Tibial artery (tissue), 4 donors: ENCODE measurements around the gene PSMD5.

Experiments used
- DNase-seq, 2 donors: peaks; one replicate each; pipeline ENCODE4 v3.0.0-alpha.2; 2019
- H3K27ac ChIP-seq, 2 donors: fragments of 200-600 bp; sonication (generic) in 1 of 2; 1 replicate in 1 of 2; 2 replicates in 1 of 2; pipeline ENCODE4 v1.5.1; 2018 to 2019; ENCODE audit warnings: mild to moderate bottlenecking in 1 of 2
- H3K27me3 ChIP-seq, 2 donors: fragments of 200-600 bp; sonication (generic) in 1 of 2; one replicate each; pipeline versions ENCODE4 v1.5.1 to v1.6.0; 2016 to 2019
- H3K36me3 ChIP-seq, 3 donors: fragments of 200-600 bp; sonication (generic) in 2 of 3; one replicate each; pipeline ENCODE4 v1.5.1; 2016 to 2019; ENCODE audit warnings: mild to moderate bottlenecking in 2 of 3
- H3K4me1 ChIP-seq, 4 donors: fragments of 200-600 bp; sonication (generic) in 2 of 4; 1 replicate in 3 of 4; 2 replicates in 1 of 4; pipeline ENCODE4 v1.5.1; 2016 to 2019
- H3K4me3 ChIP-seq, 2 donors: fragments of 200-600 bp; sonication (generic) in 1 of 2; 1 replicate in 1 of 2; 2 replicates in 1 of 2; pipeline ENCODE4 v1.5.1; 2018 to 2019; ENCODE audit warnings: mild to moderate bottlenecking in 2 of 2
- H3K9me3 ChIP-seq, 3 donors: fragments of 200-600 bp; sonication (generic) in 1 of 3; one replicate each; pipeline ENCODE4 v1.5.1; 2016 to 2019
- intact Hi-C: fragments of 100-400 bp; cut with DNase I; formaldehyde crosslinking; loops from one replicate; pipeline ENCODE4 v1.15.0; 2023; ENCODE audit warnings: low total_unique reads
- TF ChIP-seq, protein P1 (sequence below), 2 experiments: fragments of 200-600 bp in 1 of 2; fragments of 450-650 bp in 1 of 2; IDR thresholded peaks; one replicate each; pipeline ENCODE4 v1.5.1; 2017 to 2019; ENCODE audit warnings: antibody characterized with exemption in 2 of 2, mild to moderate bottlenecking in 1 of 2, moderate library complexity in 1 of 2

The PSMD5 gene

DNA sequence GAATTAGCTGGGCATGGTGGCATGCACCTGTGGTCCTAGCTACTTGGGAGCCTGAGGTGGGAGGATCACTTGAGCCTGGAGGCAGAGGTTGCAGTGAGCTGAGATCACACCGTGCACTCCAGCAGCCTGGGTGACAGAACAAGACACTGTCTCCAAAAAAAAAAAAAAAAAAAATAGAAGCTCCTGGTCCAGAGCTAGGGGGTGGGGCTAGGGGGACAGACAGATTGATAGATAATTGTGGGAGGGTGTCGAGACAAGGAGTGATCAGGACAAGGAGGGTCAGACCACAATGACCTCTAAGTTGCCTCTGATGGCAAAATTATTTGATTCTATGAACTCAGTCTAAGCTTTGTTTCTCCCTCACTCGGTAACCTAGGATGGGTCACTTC is 40.9 kb upstream of the PSMD5 start:
- Histone ChIP-seq H3K27ac (no peak overlapping the region), H3K9me3 (no peaks in the 10 kb centered on the region), H3K36me3 (no peaks in the 10 kb centered on the region), H3K4me3 (no peak overlapping the region), H3K4me1 (no peaks in the 10 kb centered on the region), H3K27me3 (no peaks in the 10 kb centered on the region)
- TF ChIP-seq, protein P1, sequence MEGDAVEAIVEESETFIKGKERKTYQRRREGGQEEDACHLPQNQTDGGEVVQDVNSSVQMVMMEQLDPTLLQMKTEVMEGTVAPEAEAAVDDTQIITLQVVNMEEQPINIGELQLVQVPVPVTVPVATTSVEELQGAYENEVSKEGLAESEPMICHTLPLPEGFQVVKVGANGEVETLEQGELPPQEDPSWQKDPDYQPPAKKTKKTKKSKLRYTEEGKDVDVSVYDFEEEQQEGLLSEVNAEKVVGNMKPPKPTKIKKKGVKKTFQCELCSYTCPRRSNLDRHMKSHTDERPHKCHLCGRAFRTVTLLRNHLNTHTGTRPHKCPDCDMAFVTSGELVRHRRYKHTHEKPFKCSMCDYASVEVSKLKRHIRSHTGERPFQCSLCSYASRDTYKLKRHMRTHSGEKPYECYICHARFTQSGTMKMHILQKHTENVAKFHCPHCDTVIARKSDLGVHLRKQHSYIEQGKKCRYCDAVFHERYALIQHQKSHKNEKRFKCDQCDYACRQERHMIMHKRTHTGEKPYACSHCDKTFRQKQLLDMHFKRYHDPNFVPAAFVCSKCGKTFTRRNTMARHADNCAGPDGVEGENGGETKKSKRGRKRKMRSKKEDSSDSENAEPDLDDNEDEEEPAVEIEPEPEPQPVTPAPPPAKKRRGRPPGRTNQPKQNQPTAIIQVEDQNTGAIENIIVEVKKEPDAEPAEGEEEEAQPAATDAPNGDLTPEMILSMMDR (IDR thresholded peaks at IDR 0.05), result no peak
- no peak for DNase-seq
- intact Hi-C loops, result no loop called here

DNA sequence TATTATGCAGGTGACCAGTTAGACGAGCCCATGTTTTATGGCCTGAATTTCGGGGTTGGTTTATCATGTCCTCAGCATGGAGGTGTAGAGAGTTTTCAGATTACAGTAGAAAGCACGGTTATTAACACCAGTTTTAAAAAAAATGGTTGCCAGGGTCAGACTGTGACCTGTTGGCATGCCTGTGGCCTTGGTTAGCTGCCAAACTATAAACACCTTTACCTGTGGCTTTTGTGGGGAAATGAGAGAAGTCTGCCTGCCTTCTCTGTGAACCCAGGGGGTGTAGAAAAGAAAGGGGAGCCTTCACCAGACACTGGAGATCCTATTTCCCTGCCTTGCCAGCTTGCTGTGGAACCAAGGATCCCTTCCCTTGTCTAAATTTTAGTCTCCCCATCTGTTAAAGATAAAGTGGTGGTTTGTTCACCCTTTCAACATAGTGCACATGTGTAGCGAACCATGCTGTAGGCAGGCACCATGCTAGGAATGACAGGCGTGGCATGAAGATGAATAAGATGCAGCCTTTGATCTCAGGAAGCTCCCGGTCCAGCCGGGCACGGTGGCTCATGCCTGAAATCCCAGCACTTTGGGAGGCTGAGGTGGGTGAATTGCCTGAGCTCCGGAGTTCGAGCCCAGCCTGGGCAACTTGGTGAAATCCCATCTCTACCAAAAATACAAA is 40.3 kb upstream of the PSMD5 start:
- Histone ChIP-seq H3K27ac (no peak overlapping the region), H3K27me3 (no peaks in the 10 kb centered on the region), H3K4me3 (no peak overlapping the region), H3K36me3 (no peaks in the 10 kb centered on the region), H3K4me1 (peaks cover 0 to 1% (median under 1%) of the 10 kb centered on the region in 4 donors), H3K9me3 (no peaks in the 10 kb centered on the region)
- intact Hi-C loops, result no loop called here
- DNase-seq, result no peak
- TF ChIP-seq, protein P1 (IDR thresholded peaks at IDR 0.05), result no peak

DNA sequence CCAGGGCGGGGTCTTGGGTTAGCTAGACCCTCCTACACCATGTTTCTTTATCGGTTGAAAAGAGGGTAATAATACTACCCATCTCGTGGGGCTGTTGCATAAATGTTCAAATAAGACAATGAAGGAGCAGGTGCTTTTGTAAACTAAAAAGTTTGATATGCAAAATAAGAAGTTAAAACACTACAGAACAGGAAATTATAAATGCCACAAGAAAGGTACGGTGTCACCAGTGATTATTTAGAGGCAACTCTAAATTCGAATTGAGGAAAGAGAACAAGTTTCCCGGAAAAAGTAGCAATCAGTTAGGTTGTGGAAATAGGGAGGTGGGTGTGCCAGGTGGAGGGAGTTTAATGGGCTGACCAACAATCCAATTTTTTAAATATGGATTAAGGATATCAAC is 36.7 kb upstream of the PSMD5 start:
- intact Hi-C loops, result loop anchor here (5.0 kb wide), 1 partner anchor 58 kb away; no protein-coding TSS in a partner anchor
- Histone ChIP-seq H3K4me3 (no peak overlapping the region), H3K27ac (no peak overlapping the region), H3K27me3 (no peaks in the 10 kb centered on the region), H3K4me1 (peaks cover 0 to 17% (median 6%) of the 10 kb centered on the region in 4 donors), H3K9me3 (no peaks in the 10 kb centered on the region), H3K36me3 (peaks cover 0 to 4% (median 1%) of the 10 kb centered on the region in 3 donors)
- DNase-seq, result no peak
- TF ChIP-seq, protein P1 (IDR thresholded peaks at IDR 0.05), result no peak

DNA sequence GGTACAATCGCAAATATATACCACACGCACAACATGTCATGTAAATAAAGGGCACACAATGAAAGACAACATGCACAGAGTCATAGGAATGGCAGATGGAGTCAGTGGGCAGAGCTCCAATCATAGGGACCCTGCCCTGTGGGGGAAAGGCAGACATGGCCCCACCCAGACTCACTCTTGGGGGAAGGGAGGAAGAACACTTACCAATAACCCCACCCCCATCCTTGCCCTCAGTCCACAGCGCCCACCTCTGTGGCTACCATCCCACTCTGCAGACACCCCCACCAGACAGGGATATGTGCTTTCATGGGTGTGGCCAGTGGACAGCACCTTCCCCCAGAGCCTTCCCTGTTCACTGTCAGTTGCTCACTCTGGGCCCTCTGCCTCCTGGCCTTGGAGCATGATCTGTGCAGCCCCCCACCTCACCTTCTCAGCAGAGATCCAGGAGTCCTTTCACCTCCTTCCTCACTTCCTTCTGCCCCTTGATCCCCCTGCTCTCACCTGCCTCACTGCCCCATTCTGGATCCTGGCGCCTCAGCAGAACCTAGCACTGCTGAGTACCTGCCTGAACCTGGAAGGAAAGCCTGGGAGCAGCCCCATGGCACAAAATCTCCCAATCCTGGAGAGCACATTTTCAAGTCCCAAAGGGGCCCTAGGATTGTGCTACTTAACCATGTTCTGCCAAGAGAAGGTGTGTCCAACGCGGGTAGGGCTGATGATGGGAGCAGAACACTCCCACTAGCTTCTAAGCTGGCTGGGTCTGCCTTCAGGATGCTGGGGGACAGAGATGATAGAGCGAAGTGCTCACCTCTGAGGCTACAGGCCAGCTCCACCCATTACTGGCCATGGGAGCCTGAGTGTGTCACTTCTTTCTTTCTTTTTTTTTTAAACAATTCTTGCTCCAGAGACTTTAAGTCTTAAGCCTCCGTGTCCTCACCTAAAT is 35.7 kb upstream of the PSMD5 start:
- H3K27ac ChIP-seq, result peak overlapping the region in 1 of 2 donors; percentile 99
- H3K4me1 ChIP-seq, result peaks cover 0 to 17% (median 6%) of the 10 kb centered on the region in 4 donors
- H3K9me3 ChIP-seq, result no peaks in the 10 kb centered on the region
- H3K36me3 ChIP-seq, result peaks cover 1 to 13% (median 11%) of the 10 kb centered on the region in 3 donors
- TF ChIP-seq, protein P1 (IDR thresholded peaks at IDR 0.05), result no peak
- H3K27me3 ChIP-seq, result no peaks in the 10 kb centered on the region
- H3K4me3 ChIP-seq, result no peak overlapping the region
- no peak for DNase-seq
- intact Hi-C loops, result loop anchor here (5.0 kb wide), 1 partner anchor 59 kb away; no protein-coding TSS in a partner anchor

DNA sequence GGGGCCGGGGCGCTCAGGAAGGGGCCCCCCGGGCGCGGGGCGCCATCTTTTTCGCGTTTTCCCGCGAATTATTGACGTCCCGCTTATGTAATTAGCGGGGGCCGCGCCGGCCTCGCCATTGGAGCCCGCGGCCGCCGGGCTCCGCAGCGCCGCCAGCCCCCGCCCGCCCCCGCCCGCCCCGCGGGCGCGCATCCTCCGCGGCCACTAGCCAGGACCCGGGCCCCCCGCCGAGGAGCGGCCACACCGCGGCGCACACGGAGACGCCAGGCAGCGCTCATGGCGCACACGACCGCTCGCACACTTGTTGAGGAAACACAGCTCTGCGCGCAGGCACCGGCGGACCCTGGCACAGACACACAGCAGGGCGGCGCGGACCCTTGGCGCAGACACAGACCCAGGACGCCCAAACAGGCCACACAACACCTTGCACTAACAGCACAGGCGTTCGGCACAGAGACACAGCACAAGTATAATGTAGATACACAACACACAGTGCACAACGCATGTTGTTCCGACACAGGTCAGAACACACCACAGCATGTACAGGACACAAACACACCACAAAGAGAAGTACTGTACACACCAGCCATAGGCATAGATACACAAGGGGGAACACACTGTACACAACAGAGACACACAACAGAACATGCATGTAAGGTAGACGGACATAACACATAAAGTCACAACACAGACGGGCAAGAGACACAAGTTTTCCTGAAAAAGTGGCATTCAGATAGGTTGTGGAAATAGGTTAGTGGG is 34.7 kb upstream of the PSMD5 start:
- H3K27me3 ChIP-seq, result no peaks in the 10 kb centered on the region
- peak overlapping the region; percentile 64 to 90 for H3K4me3 ChIP-seq
- intact Hi-C loops, result loop anchor here (5.0 kb wide), 1 partner anchor 60 kb away; no protein-coding TSS in a partner anchor
- peaks cover 7 to 23% (median 18%) of the 10 kb centered on the region in 3 donors for H3K36me3 ChIP-seq
- DNase-seq, result peak; percentile 62 to 81
- H3K4me1 ChIP-seq, result peaks cover 0 to 17% (median 6%) of the 10 kb centered on the region in 4 donors
- TF ChIP-seq, protein P1 (IDR thresholded peaks at IDR 0.05), result peak; percentile 5 to 10
- H3K27ac ChIP-seq, result peak overlapping the region; percentile 93 to 99
- no peaks in the 10 kb centered on the region for H3K9me3 ChIP-seq
